ENCODE data around the gene DCLRE1A. TPM values are rescaled to one million over a fixed set of nuclear protein-coding genes. Genes with fewer than 3 reads are reported as not detected.
"Not testable (repeated sequence)": the region's sequence is repeated elsewhere in the genome, so short reads cannot be mapped to it uniquely, and the experiment has no call there.

DCLRE1A gene
- polyA plus RNA-seq, 12 donors = 5.7 to 7.4 (median 6.8) TPM; not detected in 1

GRCh38 chr10:113865901-113866300, 12.0 kb upstream of the DCLRE1A start:
- no peak for DNase-seq

GRCh38 chr10:113859261-113859660, 5.4 kb upstream of the DCLRE1A start:
- DNase-seq = no peak

GRCh38 chr10:113858541-113858940, 4.7 kb upstream of the DCLRE1A start:
- DNase-seq = no peak

DNA sequence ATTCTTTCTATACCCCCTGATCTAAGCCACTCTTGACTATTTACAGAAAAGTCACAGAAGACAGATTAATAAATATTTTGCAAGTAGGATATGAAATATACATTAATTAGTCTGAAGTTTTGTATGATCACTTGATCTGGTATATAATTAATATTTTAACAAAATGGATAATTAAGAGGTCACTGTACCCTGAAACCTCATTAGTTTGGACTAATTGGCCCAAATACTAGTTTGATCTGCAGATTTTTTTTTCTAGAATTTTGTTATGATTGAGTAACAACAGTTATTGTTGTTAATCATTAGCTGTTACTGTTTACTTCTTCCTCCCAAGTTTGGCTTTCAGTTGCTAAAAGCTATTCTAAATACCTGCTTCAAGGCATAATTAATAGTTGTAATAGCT, 3.3 kb upstream of the DCLRE1A start:
- DNase-seq = no peak

GRCh38 chr10:113856563-113856962, 2.7 kb upstream of the DCLRE1A start:
- DNase-seq = no peak

DNA sequence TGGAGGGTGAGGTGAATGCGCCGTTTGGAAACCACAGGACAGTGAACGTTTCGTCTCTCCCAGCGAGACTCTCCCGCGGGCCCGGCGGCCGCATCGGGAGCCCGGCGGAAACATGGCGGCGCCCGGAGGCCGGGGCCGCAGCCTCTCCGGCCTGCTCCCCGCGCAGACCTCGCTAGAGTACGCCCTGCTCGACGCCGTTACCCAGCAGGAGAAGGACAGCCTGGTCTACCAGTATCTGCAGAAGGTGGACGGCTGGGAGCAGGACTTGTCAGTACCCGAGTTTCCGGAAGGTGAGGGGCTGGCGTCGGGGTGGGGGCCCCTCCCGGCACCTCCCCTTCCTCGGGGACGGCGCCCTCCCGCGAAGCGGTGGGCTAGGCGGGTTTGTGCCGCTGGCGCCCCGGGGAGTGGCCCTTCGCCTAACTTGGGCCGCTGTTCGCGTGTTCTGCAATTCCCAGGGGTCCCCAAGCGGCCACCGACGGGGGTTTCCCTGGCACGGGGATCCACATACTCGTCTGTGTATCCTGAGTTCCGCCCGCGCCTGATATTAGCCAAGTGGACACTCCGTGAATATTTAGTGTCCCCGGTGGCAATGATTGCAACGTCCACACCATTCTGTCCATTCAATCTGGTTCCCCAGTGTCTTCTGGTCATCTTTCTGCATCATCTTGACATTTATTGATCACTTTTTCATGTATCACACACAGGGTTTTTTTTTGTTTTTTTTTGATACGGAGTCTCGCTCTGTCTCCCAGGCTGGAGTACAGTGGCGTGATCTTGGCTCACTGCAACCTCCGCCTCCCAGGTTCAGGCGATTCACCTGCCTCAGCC, 1.1 kb upstream of the DCLRE1A start:
- DNase-seq = peak; percentile 62

- DNase-seq = no peak
These were observed 287 bp downstream of the DCLRE1A start for GRCh38 chr10:113853578-113854012.

GRCh38 chr10:113849946-113850345, 3.9 kb downstream of the DCLRE1A start:
- no peak for DNase-seq

DNA sequence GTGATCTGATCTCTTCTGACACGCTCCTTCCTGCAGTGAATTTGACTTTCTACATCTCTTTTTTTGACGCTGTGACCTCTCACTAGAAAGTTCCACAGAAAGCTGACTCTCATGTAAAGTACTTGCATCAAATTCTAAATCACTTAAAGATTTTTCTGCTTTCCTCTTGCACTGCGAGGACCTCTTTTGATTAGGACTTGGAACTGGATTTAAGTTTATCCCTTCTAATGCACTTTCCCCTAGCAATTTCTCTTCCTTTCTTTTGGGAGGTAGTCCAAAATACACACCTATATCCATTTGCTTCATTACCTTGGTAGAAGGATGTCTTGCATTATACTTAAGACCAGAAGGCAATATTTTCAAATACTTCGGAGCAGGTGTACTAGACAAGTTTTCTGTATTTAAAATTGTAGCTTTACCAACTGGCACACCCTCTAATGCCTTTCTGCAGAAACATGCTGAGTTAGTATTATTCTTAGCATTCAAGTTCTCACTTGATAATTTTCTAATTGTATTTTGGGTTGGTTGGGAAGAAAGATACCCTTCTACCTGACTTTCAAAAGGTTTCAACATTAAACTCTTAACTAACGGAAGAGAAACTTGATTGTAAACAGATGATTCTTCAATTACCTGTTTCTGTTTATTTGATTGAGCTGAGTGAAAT, 4.6 kb downstream of the DCLRE1A start:
- DNase-seq = no peak

DNA sequence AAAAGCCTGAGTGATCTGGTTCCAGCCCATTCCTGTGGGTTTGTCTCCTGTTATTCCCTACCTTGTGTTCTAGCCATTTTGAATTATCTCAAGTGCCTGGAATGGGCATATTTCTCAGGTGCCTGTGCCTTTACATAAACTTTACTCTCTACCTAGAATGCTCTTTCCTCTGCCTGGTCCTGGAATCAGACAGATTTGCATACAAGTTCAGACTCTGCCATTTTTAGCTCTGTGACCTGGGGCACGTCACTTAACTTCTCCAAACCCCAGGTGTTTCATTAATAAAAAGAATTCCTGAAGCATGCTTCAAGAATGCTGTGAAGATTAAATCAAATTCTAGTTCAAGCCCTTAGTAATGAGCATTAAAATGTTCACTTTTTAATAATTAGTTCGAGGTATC, 7.8 kb downstream of the DCLRE1A start:
- DNase-seq = no peak

DNA sequence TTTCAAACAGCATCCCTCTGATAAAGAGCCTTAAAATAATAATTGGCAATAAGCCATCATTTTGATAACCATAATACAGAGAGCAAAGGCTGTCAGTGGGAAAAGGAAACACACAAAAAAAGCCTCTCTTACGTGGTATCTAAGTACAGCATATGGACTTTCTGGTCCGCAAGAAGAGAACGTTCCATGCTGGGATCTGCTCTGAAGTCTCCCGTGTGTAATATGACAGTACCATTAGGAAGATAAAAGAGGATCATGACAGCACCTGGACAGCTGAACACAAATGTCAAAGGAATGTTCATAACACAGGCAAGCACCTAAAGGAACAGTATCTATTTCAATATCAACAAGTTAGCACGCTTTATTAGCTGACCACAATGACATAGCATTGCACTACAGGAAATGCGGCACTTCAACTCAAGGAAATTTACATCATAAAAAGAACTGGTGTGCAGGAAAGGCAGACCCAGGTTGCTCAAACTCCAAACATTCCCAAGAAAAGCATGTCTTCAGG, 9.9 kb downstream of the DCLRE1A start:
- DNase-seq = no peak

GRCh38 chr10:113842171-113842570, 11.7 kb downstream of the DCLRE1A start:
- no peak for DNase-seq

DNA sequence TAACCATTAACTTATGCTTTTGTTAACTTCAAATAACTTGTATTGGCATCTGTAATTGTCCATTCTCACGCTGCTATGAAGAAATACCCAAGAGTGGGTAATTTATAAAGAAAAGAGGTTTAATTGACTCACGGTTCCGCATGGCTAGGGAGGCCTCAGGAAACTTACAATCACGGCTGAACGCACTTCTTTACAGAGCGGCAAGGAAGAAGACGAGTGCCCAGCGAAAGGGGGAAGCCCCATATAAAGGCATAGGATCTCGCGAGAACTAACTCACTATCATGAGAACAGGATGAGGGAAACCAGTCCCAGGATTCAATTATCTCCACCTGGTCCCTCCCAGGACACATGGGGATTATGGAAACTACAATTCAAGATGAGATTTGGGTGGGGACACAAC, 25.3 kb downstream of the DCLRE1A start:
- not testable (repeated sequence) for DNase-seq

DNA sequence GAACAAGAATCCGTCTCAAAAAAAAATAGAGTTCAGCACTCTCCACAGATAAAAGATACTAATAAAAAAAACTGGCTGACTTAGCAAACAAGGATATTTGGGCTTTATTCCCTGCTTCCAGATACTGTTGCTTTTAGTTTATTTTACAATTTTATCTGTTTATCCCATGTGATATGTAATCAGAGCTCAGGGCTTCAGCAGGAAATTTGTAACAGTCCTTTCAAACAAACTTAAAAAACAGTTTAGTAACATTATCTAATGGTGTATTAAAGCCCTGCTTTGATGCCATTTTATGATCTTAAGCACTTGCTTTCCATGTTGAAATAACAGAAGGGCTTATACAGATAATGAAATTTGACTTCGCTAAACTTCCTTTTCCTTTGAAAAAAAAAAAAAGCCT, 28.1 kb downstream of the DCLRE1A start:
- no peak for DNase-seq

DNA sequence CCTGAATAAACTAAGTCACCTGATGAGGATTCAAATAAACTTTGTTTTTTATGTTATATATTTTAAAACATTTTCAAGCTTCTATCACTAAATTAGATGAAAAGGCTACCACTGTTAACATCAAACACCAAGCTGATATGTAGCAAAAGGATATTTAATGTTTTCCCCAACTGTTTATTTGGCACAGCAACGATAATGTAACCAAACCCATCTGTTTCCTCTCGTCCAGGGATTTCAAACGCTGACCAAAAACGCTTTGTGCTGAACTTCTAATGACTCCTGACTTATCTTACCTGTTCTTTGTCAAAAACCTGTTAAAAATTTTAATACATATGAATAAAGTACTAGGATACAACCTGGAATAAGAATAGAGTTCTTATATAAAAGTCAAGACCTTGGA, 30.5 kb downstream of the DCLRE1A start:
- no peak for DNase-seq

DNA sequence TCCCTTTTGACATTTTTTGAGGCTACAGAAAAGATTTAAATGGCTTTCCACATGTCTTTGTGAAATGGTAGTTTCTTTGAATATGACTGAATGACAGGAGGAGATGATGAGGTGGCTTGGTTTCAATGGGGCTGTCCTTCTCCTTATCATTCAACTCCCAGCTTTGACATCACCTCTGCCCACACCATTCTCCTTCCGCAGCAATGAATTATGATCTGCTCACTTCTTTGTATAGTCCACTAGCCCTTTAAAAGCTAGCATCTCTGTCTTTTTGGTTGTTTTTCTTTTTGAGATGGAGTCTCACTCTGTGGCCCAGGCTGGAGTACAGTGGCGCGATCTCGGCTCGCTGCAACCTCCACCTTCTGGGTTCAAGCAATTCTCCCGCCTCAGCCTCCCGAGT, 31.7 kb downstream of the DCLRE1A start:
- no peak for DNase-seq

GRCh38 chr10:113821306-113821705, 32.6 kb downstream of the DCLRE1A start:
- not testable (repeated sequence) for DNase-seq

- no peak for DNase-seq
These were observed 33.4 kb downstream of the DCLRE1A start for GRCh38 chr10:113820507-113820906.

- no peak for DNase-seq
These were observed 33.9 kb downstream of the DCLRE1A start for GRCh38 chr10:113819989-113820388.

DNA sequence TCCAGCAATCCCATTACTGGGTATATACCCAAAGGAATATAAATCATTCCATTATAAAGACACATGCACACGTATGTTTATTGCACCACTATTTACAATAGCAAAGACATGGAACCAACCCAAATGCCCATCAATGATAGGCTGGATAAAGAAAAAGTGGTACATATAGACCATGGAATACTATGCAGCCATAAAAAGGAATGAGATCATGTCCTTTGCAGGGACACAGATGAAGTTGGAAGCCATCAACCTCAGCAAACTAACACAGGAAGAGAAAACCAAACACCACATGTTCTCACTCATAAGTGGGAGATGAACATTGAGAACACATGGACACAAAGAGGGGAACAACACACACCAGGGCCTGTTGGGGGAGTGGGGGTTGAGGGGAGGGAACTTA, 39.2 kb downstream of the DCLRE1A start:
- DNase-seq = not testable (repeated sequence)

DNA sequence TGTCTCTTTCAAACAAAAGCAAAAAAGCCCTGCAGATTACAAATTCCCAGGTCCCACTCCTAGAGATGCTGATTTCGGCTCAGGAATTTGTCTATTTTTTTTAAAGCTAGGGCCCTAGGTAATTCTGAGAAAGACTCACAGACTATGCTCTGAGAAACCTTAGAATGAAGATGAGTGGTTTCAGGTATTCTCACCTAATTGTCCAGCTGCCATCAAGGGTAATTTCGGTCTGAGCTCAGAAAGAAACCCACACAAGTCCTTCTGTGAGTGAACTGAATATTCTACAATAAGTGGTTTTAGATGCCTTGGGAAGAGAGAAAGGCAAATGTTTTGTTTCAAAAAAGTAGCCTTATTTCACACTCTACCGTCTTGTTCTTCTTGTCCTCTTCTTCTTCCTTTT, 45.7 kb downstream of the DCLRE1A start:
- no peak for DNase-seq

GRCh38 chr10:113806503-113806902, 47.4 kb downstream of the DCLRE1A start:
- DNase-seq = no peak

DNA sequence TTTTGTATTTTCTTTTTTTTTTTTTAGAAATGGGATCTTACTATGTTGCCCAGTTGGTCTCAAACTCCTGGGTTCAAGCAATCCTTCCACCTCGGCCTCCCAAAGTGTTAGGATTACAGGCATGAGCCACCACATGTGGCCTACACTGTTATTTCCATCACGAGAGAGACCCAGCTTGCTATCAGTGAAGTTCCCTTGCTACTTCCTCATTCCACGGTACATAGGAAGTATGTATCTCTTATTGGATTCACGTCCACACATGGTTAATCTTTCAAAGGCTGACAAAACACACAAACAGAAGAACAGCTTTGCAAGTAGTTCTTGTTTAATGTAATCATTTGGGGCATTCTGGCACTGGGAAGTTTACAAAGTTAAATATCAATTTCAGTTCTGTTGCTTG, 50.9 kb downstream of the DCLRE1A start:
- no peak for DNase-seq

Data from muscle of arm (tissue), 12 donors.